ENCODE results near the gene LRRC2.

GRCh38 chr3:46512191-46512749 lies 53.8 kb downstream of the LRRC2 start:
- TF ChIP-seq CTCF (conservative IDR thresholded peaks at IDR 0.05 in 1 of 2, IDR thresholded peaks at IDR 0.05 in 1 of 2; ENCODE audit: low read depth in 1 of 2, low read length in 2 of 2): no peak
- no peak for TF ChIP-seq EZH2 (IDR thresholded peaks at IDR 0.05; ENCODE audit: low read length, missing control alignments)
